Measurements from ENCODE around the gene C1orf21. TPM values are rescaled to one million over a fixed set of nuclear protein-coding genes. Genes with fewer than 3 reads are reported as not detected.

The C1orf21 gene
- total RNA-seq, 1 donor from 2014 or later, result 44.6 TPM

DNA sequence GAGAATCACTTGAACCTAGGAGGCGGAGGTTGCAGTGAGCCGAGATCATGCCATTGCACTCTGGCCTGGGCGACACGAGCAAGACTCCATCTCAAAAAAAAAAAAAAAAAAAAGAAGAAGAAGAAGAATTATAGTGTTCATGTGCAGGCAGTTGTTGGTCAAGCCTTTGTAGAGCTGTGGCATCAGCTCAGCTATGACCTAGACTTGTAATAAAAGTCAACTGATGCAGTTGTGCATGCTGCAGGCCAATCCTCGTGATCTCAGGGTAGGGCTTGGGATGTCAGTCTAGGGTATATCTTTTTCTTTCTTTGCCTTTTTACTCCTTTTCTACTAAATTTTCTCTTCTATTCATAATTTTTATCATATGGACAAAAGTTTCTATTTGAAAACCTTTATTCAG lies 76.2 kb downstream of the C1orf21 start:
- Mint-ChIP-seq H3K4me3 (no peak overlapping the region), H3K27me3 (no peaks in the 10 kb centered on the region), H3K27ac (no peak overlapping the region), H3K36me3 (peaks cover 4% of the 10 kb centered on the region), H3K9me3 (peaks cover 5% of the 10 kb centered on the region), H3K4me1 (ENCODE audit: unreplicated experiment) (peaks cover 17% of the 10 kb centered on the region)
- no peak for TF ChIP-seq CTCF (conservative IDR thresholded peaks at IDR 0.05)
- DNase-seq (ENCODE audit: extremely low spot score, unreplicated experiment), result no peak

DNA sequence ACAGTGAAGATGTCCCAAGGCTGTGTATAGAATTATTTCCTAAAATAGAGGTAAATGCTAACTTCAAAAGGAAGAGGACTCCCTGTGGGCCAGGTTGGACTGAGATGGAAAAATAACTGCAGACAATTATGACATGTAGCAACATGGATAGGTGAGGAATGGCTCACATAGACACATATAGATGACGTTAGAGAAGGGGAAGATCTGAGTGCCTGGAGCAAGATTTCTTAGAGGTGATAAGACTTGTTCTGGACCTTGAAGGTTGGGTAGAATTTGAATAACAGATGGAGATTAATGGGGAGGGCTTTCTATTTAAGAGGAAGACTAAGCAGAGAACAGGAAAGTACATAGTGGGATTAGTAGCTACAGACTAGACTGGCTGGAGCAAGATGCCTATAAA lies 76.9 kb downstream of the C1orf21 start:
- Mint-ChIP-seq H3K27ac (no peak overlapping the region), H3K4me1 (ENCODE audit: unreplicated experiment) (peaks cover 13% of the 10 kb centered on the region), H3K36me3 (peaks cover 4% of the 10 kb centered on the region), H3K4me3 (no peak overlapping the region), H3K9me3 (peaks cover 5% of the 10 kb centered on the region), H3K27me3 (no peaks in the 10 kb centered on the region)
- no peak for DNase-seq (ENCODE audit: extremely low spot score, unreplicated experiment)
- no peak for TF ChIP-seq CTCF (conservative IDR thresholded peaks at IDR 0.05)

GRCh38 chr1:184464757-184465156 lies 77.9 kb downstream of the C1orf21 start:
- no peak for TF ChIP-seq CTCF (conservative IDR thresholded peaks at IDR 0.05)
- Mint-ChIP-seq H3K4me1 (ENCODE audit: unreplicated experiment) (peaks cover 15% of the 10 kb centered on the region), H3K27me3 (no peaks in the 10 kb centered on the region), H3K36me3 (peaks cover 4% of the 10 kb centered on the region), H3K27ac (no peak overlapping the region), H3K9me3 (peaks cover 5% of the 10 kb centered on the region), H3K4me3 (no peak overlapping the region)
- no peak for DNase-seq (ENCODE audit: extremely low spot score, unreplicated experiment)

DNA sequence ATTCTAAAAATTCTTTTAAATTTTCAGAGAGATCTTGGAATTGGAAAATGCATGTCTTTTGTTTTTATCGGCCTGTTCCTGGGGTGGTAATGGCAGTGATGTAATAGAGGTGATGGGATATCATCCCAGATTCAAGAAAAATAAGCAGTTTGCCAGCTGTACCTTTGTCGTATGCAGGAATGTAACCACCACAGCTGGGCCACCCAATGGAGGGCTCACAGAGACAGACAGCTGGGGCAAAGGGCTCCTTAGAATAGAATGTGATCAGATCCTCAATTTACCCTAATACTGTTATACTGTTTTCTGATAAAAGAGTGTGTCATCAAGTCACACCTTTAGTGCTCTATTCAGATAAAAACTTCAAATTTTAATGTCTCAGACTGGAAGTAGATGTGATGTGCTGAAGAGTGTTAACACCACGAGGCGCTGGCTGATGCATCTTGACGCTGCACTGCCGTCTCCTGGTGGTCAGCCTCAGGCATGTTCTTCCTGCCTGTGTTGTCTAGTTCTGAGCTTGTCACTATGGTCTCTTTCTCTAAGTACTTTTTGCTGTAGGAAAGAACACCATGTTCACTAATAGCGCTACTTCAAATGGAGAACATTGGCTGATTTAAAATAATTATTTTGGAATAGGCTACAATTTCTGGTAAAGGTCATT lies 78.8 kb downstream of the C1orf21 start:
- H3K36me3 Mint-ChIP-seq, result peaks cover 4% of the 10 kb centered on the region
- no peak overlapping the region for H3K27ac Mint-ChIP-seq
- no peaks in the 10 kb centered on the region for H3K27me3 Mint-ChIP-seq
- peaks cover 15% of the 10 kb centered on the region for H3K4me1 Mint-ChIP-seq (ENCODE audit: unreplicated experiment)
- no peak for TF ChIP-seq CTCF (conservative IDR thresholded peaks at IDR 0.05)
- no peak for DNase-seq (ENCODE audit: extremely low spot score, unreplicated experiment)
- H3K9me3 Mint-ChIP-seq, result peaks cover 5% of the 10 kb centered on the region
- no peak overlapping the region for H3K4me3 Mint-ChIP-seq

- Mint-ChIP-seq H3K27ac (no peak overlapping the region), H3K4me3 (no peak overlapping the region), H3K4me1 (ENCODE audit: unreplicated experiment) (peaks cover 3% of the 10 kb centered on the region), H3K27me3 (no peaks in the 10 kb centered on the region), H3K36me3 (peaks cover 4% of the 10 kb centered on the region), H3K9me3 (peaks cover 5% of the 10 kb centered on the region)
- DNase-seq (ENCODE audit: extremely low spot score, unreplicated experiment), result no peak
- TF ChIP-seq CTCF (conservative IDR thresholded peaks at IDR 0.05), result no peak
These were observed 80.5 kb downstream of the C1orf21 start for GRCh38 chr1:184467295-184467694.
